Natural killer cell treated with Interleukin-12 subunit alpha and Interleukin-12 subunit beta and Interleukin-15 and Interleukin-18, amount 100 ng/mL, for 72 hours (primary cell): ENCODE data around the gene ABHD18. TPM values are rescaled to one million over a fixed set of nuclear protein-coding genes. Genes with fewer than 3 reads are reported as not detected.
"Not testable (repeated sequence)": the region's sequence is repeated elsewhere in the genome, so short reads cannot be mapped to it uniquely, and the experiment has no call there.

ENCODE experiments used
- ATAC-seq, 2 donors: fragments of 150-1000 bp; cut with Tn5 transposase in 1 of 2; sonication (Bioruptor Pico), chemical (Tn5 transposase) in 1 of 2; 2 replicates each; pipeline ENCODE4 v1.10.0; 2021
- DNase-seq: peaks from one replicate; pipeline ENCODE4 v3.0.0; 2022; ENCODE audit warnings: low spot score
- H3K27ac Mint-ChIP-seq, 2 donors: 1 replicate in 1 of 2; 2 replicates in 1 of 2; pipeline ENCODE4 v1.8.0; 2022; ENCODE audit warnings: mixed read lengths in 2 of 2, mild to moderate bottlenecking in 1 of 2, moderate library complexity in 1 of 2
- H3K27me3 Mint-ChIP-seq, 2 donors: 1 replicate in 1 of 2; 2 replicates in 1 of 2; pipeline ENCODE4 v1.8.0; 2022; ENCODE audit warnings: mixed read lengths in 2 of 2
- H3K36me3 Mint-ChIP-seq: one replicate; pipeline ENCODE4 v1.8.0; 2022; ENCODE audit warnings: mixed read lengths
- H3K4me1 Mint-ChIP-seq, 2 donors: 1 replicate in 1 of 2; 2 replicates in 1 of 2; pipeline ENCODE4 v1.8.0; 2022; ENCODE audit warnings: low read depth in 2 of 2, mixed read lengths in 2 of 2, mild to moderate bottlenecking in 1 of 2
- H3K4me3 Mint-ChIP-seq: one replicate; pipeline ENCODE4 v1.8.0; 2022; ENCODE audit warnings: mixed read lengths
- H3K9me3 Mint-ChIP-seq: 2 replicates; pipeline ENCODE4 v1.8.0; 2022; ENCODE audit warnings: mixed read lengths
- total RNA-seq, 2 donors: library from RNA; stranded (reverse); gene quantifications; one replicate each; pipeline ENCODE4 v1.2.3, GENCODE V29; 2022

Gene ABHD18
- 10 to 100 TPM; 21.1 to 25.1 TPM for total RNA-seq

GRCh38 chr4:127965062-127965802, at the start of gene ABHD18, which contains the start of gene MFSD8:
TSS of gene ABHD18 (plus strand) at chr4:127965406. CDS start at chr4:127982956, 17,550 bp downstream.
TSS of gene MFSD8 (minus strand) at chr4:127965173. CDS start at chr4:127965133, 40 bp downstream.
- H3K27me3 Mint-ChIP-seq, result no peaks in the 10 kb centered on the region
- peaks cover 26 to 28% of the 10 kb centered on the region in 2 donors for H3K4me1 Mint-ChIP-seq
- H3K4me3 Mint-ChIP-seq, result peak within 1 kb of the TSS; percentile 95
- H3K36me3 Mint-ChIP-seq, result peaks cover 5% of the 10 kb centered on the region
- DNase-seq (peak; percentile 100), ATAC-seq (peak; percentile 99 to 100)
- peak within 1 kb of the TSS; percentile 92 to 96 for H3K27ac Mint-ChIP-seq
- no peaks in the 10 kb centered on the region for H3K9me3 Mint-ChIP-seq

- no peaks in the 10 kb centered on the region for H3K36me3 Mint-ChIP-seq
- no peak overlapping the region for H3K27ac Mint-ChIP-seq
- H3K9me3 Mint-ChIP-seq, result no peaks in the 10 kb centered on the region
- DNase-seq (no peak), ATAC-seq (no peak)
- no peaks in the 10 kb centered on the region for H3K27me3 Mint-ChIP-seq
- no peaks in the 10 kb centered on the region for H3K4me1 Mint-ChIP-seq
- no peak overlapping the region for H3K4me3 Mint-ChIP-seq
These were observed 48.7 kb upstream of the ABHD18 start for GRCh38 chr4:127916512-127916911.

- no peak for ATAC-seq
These were observed 48.1 kb upstream of the ABHD18 start for GRCh38 chr4:127917151-127917550.

GRCh38 chr4:127920521-127920920, 44.7 kb upstream of the ABHD18 start:
- no peak overlapping the region for H3K4me3 Mint-ChIP-seq

More at GRCh38 chr4:127917151-127917550, 48.1 kb upstream of the ABHD18 start:
- Mint-ChIP-seq H3K27ac (no peak overlapping the region), H3K4me1 (no peaks in the 10 kb centered on the region), H3K27me3 (no peaks in the 10 kb centered on the region), H3K9me3 (no peaks in the 10 kb centered on the region), H3K4me3 (no peak overlapping the region), H3K36me3 (no peaks in the 10 kb centered on the region)
- DNase-seq, result no peak

GRCh38 chr4:127922226-127922625, 43.0 kb upstream of the ABHD18 start:
- H3K9me3 Mint-ChIP-seq, result peaks cover 3% of the 10 kb centered on the region
- peaks cover 19% of the 10 kb centered on the region for H3K36me3 Mint-ChIP-seq
- H3K27me3 Mint-ChIP-seq, result no peaks in the 10 kb centered on the region
- peaks cover 0 to 6% of the 10 kb centered on the region in 2 donors for H3K4me1 Mint-ChIP-seq
- DNase-seq, result no peak
- no peak for ATAC-seq
- H3K27ac Mint-ChIP-seq, result no peak overlapping the region
- no peak overlapping the region for H3K4me3 Mint-ChIP-seq

More at GRCh38 chr4:127920521-127920920, 44.7 kb upstream of the ABHD18 start:
- no peaks in the 10 kb centered on the region for H3K9me3 Mint-ChIP-seq
- H3K4me1 Mint-ChIP-seq, result peaks cover 0 to 6% of the 10 kb centered on the region in 2 donors
- H3K36me3 Mint-ChIP-seq, result peaks cover 15% of the 10 kb centered on the region
- no peak for ATAC-seq
- no peak overlapping the region for H3K27ac Mint-ChIP-seq
- no peak for DNase-seq
- no peaks in the 10 kb centered on the region for H3K27me3 Mint-ChIP-seq

GRCh38 chr4:127925720-127926119, 39.5 kb upstream of the ABHD18 start:
- H3K9me3 Mint-ChIP-seq, ATAC-seq, DNase-seq, H3K27me3 Mint-ChIP-seq, H3K27ac Mint-ChIP-seq, H3K4me1 Mint-ChIP-seq, H3K4me3 Mint-ChIP-seq: not testable (repeated sequence)
- peaks cover 19% of the 10 kb centered on the region for H3K36me3 Mint-ChIP-seq

GRCh38 chr4:127930175-127930574, 35.0 kb upstream of the ABHD18 start:
- H3K36me3 Mint-ChIP-seq, result peaks cover 7% of the 10 kb centered on the region
- no peak for ATAC-seq
- H3K4me1 Mint-ChIP-seq, result no peaks in the 10 kb centered on the region
- no peak overlapping the region for H3K27ac Mint-ChIP-seq
- H3K27me3 Mint-ChIP-seq, result no peaks in the 10 kb centered on the region
- no peak overlapping the region for H3K4me3 Mint-ChIP-seq
- DNase-seq, result no peak
- peaks cover 3% of the 10 kb centered on the region for H3K9me3 Mint-ChIP-seq

GRCh38 chr4:127931836-127932235, 33.4 kb upstream of the ABHD18 start:
- H3K27me3 Mint-ChIP-seq, DNase-seq, H3K4me3 Mint-ChIP-seq, H3K36me3 Mint-ChIP-seq, ATAC-seq, H3K4me1 Mint-ChIP-seq, H3K27ac Mint-ChIP-seq, H3K9me3 Mint-ChIP-seq: not testable (repeated sequence)

- DNase-seq (no peak), ATAC-seq (no peak)
- peaks cover 0 to 3% of the 10 kb centered on the region in 2 donors for H3K4me1 Mint-ChIP-seq
- H3K27me3 Mint-ChIP-seq, result no peaks in the 10 kb centered on the region
- H3K36me3 Mint-ChIP-seq, result peaks cover 6% of the 10 kb centered on the region
- peak overlapping the region in 1 of 2 donors; percentile 11 for H3K27ac Mint-ChIP-seq
- no peaks in the 10 kb centered on the region for H3K9me3 Mint-ChIP-seq
- H3K4me3 Mint-ChIP-seq, result no peak overlapping the region
These were observed 28.2 kb upstream of the ABHD18 start for GRCh38 chr4:127936974-127937373.

GRCh38 chr4:127957105-127957504, 8.1 kb upstream of the ABHD18 start:
- DNase-seq (no peak), ATAC-seq (no peak)
- no peak overlapping the region for H3K4me3 Mint-ChIP-seq
- H3K9me3 Mint-ChIP-seq, result no peaks in the 10 kb centered on the region
- H3K4me1 Mint-ChIP-seq, result peaks cover 0 to 6% of the 10 kb centered on the region in 2 donors
- no peak overlapping the region for H3K27ac Mint-ChIP-seq
- H3K36me3 Mint-ChIP-seq, result no peaks in the 10 kb centered on the region
- H3K27me3 Mint-ChIP-seq, result no peaks in the 10 kb centered on the region

- Mint-ChIP-seq H3K27me3 (no peaks in the 10 kb centered on the region), H3K4me3 (no peak overlapping the region), H3K27ac (no peak overlapping the region), H3K4me1 (peaks cover 9 to 16% of the 10 kb centered on the region in 2 donors), H3K36me3 (peaks cover 5% of the 10 kb centered on the region), H3K9me3 (no peaks in the 10 kb centered on the region)
- no peak for DNase-seq
- no peak for ATAC-seq
These were observed 5.4 kb upstream of the ABHD18 start for GRCh38 chr4:127959794-127960193.

- H3K27me3 Mint-ChIP-seq, ATAC-seq, H3K9me3 Mint-ChIP-seq, H3K36me3 Mint-ChIP-seq, DNase-seq: not testable (repeated sequence)
- Mint-ChIP-seq H3K4me1 (peaks cover 26 to 30% of the 10 kb centered on the region in 2 donors), H3K27ac (peak overlapping the region in 1 of 2 donors; percentile 74), H3K4me3 (peak overlapping the region; percentile 86)
These were observed 1.4 kb upstream of the ABHD18 start for GRCh38 chr4:127963633-127964398.

GRCh38 chr4:127964426-127965061, 662 bp upstream of the ABHD18 start:
- not testable (repeated sequence) for DNase-seq, H3K9me3 Mint-ChIP-seq, H3K36me3 Mint-ChIP-seq, H3K27me3 Mint-ChIP-seq
- H3K4me1 Mint-ChIP-seq, result peaks cover 26 to 28% of the 10 kb centered on the region in 2 donors
- peak in 1 of 2 donors; percentile 22 for ATAC-seq
- H3K4me3 Mint-ChIP-seq, result peak overlapping the region; percentile 95
- peak overlapping the region; percentile 92 to 96 for H3K27ac Mint-ChIP-seq
